CD4-positive, alpha-beta T cell treated with Interleukin-6 at 100 ng/mL for 8 hours (primary cell): ENCODE data around the gene GNG7.
"Not testable (repeated sequence)": the region's sequence is repeated elsewhere in the genome, so short reads cannot be mapped to it uniquely, and the experiment has no call there.

Experiments used
- DNase-seq: peaks from one replicate; pipeline ENCODE4 v3.0.0-alpha.2; 2020; ENCODE audit warnings: mixed read lengths, low spot score

GNG7 gene

DNA sequence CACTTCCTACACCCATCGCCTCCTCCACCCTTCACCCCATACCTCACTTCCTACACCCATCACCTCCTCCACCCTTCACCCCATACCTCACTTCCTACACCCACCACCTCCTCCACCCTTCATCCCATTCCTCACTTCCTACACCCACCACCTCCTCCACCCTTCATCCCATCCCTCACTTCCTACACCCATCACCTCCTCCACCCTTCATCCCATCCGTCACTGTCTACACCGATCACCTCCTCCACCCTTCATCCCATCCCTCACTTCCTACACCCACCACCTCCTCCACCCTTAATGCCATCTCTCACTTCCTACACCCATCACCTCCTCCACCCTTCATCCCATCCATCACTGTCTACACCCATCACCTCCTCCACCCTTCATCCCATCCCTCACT, 10.7 kb upstream of the GNG7 start:
- DNase-seq = not testable (repeated sequence)

DNA sequence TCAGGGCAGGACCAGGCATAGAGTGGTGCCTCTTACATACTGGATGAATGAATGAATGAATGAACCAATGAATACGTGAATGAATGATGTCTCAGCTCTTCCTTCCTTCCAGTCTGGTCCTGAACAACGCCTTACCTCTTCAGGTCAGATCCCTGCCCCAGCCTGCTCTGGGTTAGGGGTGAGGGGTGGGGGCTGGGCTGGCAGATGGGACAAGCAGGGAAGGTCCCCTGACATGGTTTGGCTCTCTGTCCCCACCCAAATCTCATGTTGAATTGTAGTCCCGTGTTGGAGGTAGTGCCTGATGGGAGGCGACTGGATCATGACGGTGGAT, 9.3 kb upstream of the GNG7 start:
- DNase-seq = no peak

DNA sequence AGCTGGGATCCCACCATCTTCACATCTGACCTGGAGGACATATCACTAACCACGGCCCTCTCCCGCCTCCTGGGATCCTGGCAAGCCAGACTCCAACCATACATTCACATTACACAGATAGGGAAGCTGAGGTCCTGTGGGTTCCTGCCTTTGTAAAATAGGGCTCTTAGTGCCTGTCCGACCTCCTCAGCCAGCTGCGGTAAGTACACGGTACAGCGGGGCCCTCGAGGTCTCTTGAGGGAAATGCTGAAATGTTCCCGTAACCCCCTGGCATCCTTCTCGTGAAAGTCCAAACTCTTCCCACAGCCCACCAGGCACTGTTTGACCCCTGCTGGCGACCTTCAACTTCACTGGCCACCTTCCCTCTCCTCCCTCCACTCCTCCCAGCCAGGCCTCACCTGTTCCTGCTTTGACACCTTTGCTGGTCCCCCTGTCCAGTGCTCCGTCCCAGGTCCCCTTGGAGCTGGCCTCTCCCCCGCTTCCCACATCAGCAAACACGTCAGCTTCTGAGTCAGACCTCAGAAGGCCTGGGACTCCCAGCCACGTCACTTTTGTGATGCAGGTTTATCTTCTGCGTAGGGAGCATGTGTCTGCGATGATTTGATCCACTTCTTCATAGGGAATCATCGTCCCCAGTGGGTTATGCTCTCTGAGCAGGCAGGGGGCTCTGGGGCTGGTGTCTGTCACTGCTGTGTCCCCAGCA, 8.8 kb upstream of the GNG7 start:
- DNase-seq = no peak

DNA sequence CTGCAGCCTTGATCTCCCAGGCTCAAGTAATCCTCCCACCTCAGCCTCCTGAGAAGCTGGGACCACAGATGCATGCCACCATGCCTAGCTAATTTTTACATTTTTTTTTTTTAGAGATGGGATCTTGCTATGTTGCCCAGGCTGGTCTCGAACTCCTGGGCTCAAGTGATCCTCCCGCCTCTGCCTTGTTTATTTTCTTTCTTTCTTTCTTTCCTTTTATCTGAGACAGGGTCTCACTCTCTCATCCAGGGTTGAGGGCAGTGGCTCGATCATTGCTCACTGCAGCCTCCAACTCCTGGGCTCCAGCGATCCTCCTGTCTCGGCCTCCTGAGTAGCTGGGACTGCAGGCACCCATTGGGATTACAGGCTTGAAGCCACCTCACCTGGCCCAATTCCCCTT, 3.8 kb upstream of the GNG7 start:
- no peak for DNase-seq

DNA sequence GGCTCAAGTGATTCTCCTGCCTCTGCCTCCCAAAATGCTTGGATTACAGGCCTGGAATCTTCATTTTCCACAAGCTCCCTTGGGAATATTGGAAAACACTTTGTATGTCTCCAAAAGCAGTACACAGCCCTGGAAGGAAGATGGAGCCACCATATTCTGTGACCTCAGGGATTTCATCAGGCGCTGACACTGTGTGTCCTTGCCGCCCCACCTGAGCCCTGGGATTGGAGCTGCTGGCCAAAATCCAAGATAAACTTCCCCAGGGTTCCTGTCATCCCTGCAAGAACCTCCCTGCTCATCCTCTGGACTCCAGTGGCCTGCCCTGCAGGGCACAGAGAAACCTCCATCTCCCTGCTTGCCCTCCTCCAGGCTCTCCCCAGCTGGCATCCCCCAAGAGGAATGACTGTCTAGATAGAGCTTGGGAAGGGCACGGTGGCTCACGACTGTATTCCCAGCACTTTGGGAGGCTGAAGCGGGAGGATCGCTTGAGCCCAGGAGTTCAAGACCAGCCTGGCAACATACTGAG, 1.3 kb upstream of the GNG7 start:
- no peak for DNase-seq

DNA sequence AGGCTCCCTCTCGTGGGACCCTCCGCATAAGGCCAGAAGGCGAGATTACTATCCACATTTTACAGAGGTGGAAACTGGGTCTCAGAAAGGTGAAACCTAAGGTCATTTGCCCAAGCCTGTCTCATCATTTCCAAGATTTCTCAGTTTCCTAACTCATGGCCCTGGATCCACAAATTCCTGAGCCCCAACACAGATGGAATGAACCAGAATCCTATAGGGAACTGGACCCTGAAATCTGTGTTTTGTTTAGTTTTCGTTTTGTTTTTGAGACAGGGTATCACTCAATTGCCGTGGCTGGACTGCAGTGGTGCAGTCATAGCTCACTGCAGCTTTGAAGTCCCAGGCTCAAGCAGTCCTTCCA, 563 bp upstream of the GNG7 start:
- DNase-seq = no peak

DNA sequence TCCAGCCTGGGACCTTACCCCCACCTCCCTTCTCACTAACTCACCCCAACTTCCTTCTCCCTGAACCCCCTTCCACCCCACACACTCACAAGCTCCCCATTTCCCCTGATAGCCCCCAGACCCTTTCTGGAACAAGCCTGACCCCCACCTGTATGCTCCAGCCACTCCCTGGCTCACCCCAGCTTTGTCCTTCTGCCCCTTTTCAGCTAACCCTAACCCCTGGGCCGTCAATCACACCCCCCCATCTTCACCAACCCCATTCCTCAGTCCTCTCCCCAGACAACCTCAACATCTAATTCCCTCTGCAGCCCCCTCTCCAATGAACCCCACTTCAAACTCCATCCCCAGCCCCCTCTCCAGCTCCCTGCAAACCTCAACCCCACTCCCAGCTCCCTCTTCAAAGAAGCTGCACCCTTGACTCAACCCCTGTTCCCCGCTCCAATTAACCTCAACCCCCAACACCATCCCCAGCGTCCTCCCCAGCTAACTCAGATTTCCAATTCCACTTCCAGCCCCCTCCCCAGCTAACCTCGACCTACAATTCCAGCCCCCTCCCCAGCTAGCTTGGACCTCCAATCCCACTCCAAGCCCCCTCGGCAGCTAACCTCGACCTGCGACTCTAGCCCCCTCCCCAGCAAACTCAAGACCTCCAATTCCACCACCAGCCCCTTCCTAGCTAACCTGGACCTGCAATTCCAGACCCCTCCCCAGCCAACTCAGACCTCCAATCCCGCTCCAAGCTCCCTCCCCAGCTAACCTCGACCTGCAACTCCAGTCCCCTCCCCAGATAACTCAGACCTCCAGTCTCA, 929 bp downstream of the GNG7 start:
- no peak for DNase-seq

DNA sequence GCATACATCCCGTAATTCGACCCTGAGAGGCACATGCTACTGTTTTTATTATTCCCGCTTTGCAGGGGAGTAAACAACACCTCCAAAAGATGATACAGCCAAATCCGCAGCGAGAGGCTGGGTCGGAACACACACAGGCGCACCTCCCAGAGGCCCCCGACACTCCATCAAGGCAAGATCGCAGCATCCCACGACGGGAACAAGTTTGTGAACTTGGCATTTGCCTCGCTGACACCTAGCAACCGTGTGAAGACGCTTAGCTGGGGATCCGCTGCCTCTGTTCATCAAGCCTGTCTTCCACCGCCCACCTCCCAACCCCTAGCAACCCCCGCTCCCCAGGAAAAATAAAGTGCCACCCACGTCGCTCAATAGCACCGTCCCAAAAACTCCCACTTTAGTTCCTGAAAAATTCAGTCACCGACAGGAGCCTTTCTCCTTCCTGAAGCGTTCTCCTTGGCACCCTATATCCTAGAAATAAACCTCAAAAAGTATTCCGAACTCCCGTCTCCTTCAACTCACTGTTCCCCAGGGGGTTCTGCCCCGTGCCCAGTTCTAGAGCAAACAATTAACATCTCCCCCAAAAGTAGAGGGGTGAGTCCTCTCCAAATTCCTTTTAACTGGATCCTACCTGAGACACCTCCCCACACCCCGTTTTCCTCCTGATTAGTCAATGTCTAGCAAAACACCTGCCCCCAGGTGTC, 1.7 kb downstream of the GNG7 start:
- no peak for DNase-seq

DNA sequence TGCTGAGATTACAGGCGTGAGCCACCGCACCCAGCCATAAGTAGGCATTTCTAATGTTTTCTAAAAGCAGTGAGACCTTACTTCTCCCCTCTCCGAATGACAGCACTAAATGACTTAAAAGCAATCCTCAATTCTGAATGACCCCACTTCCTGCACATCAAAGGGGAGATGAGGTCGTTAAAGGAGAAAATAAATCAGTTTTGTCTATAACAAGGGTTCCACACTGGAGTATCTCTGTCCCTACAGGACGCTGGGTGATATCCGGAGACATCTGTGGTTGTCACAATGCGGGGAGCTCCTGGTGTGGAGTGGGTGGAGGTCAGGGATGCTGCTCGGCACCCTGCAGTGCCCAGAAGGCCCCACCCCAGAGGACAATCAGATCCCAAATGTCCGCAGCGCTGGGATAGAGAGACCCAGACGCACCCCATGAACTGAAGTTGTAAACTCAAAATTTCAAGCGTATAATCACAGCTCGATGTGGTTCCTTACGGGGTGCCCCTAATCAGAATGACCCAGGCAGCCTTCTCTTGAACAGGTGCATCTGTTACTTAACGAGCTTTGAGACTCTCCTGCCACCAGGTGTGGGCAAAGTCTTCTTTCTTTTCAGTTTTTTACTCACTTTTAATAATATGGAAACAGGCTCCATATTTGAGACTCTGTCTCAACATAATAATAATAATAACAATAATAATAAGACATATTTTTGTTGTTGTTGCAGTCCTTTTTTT, 2.9 kb downstream of the GNG7 start:
- DNase-seq = no peak

DNA sequence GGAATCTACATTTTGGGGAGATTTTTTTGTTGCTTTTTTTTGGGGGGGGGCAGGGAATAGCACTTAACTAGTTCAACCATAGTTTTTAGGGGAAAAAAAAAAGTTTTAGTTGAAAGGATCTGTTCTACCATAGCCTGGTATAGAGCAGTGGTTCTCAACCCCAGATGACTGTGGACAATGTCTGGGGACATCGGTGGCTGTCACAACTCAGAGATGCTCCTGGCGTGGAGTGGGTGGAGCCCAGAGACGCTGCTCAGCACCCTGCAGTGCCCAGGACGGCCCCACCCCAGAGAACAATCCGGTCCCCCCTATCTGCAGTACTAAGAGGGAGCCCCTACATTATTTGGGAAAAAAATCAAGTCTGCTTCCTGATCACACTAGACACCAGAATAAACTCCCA, 8.3 kb downstream of the GNG7 start:
- no peak for DNase-seq

DNA sequence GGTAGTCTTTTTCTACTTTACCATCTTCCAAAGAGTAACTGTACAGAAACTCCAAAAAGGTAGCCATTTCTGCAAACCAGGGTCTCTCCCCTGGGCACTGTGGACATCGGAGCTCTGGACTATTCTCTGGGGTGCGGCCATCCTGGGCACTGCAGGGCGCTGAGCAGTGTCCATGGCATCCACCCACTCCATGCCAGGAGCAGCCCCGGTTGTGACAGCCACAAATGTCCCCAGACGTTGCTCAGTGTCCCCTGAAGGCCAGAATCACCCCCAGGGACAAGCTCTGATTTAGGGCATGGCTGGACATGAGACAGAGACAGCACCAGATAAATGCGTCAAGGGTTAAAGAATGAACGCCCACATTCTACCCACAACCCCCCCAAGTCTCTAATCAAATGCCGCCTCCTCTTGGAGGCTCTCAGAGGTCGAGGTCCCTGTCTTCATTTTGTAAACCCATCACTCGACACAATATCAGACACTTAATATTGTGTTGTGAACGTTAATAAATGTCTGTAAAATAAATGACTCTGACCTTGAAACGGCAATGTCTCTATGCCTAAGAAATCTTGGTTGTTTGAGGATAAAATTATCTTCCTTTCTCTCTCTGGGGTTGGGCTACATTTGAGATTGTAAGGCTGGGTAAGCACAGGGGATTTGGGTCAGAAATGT, 8.9 kb downstream of the GNG7 start:
- DNase-seq = no peak

DNA sequence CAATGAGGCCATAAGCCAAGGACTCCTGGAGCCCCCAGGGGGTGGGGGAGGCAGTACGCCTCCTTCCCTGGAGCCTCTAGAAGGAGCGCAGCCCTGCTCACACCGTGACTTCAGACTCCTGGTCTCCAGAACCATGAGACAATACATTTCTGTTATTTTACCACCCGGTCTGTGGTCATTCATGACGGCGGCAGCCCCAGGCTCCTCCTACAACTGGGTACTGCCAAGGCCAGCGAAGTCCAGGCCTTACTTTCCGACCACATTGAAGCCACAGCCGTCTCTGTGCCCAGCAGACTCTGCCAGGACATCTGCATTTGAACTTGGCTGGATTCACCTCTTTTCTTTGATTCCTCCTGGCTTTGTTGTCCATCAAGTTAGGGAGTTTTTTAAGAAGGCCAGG, 10.5 kb downstream of the GNG7 start:
- DNase-seq = no peak

DNA sequence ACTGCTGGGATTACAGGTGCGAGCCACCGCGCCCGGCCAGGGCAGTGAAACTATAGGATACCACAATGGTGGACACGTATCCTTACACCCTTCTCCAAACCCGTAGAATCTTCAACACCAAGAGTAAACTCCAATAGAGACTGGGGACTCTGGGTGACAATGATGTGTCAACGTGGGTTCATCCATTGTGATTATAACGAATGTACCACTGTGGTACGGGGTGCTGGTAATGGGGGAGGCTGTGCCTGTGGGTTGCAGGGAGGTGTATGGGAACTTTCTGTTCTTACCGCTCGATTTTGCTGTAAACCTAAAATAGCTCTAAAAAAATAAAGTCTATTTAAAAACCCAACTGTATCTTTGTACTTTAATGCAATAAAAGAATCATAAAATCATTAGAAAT, 11.6 kb downstream of the GNG7 start:
- no peak for DNase-seq

DNA sequence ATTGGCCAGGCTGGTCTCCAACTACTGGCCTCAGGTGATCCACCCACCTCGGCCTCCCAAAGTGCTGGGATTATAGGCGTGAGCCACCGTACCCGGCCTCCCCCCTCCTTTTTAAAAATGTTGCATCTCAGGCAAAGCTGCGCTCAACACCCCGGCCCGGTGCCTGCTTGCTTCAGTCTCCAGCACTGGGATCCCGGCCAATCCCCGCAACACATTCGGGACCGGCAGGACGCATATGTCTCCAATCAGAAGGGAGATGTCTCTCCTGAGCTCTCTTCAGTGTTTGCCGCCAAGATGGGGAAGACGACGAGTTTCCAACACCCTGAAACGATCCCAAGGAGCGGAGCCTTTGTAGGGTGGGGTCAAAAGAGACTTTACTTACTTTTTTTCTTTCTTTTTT, 16.1 kb downstream of the GNG7 start:
- DNase-seq = no peak

DNA sequence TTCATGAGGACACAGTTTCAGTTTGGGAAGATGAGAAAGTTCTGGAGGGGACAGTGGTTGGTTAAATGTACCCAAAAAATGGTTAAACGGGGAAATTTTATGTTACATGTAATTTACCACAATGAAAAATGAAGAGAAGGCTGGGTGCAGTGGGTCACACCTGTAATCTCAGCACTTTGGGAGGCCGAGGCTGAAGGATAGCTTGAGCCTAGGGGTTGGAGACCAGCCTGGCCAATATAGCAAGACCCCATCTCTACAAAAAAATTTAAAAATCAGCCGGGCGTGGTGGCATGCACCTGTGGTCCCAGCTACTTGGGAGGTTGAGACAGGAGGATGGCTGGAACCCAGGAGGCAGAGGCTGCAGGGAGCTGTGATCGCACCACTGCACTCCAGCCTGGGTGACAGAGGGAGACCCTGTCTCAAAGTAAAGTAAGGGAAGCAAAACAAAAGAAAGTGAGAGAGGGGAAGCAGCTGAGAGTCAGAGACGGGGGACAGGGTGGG, 17.2 kb downstream of the GNG7 start:
- no peak for DNase-seq

DNA sequence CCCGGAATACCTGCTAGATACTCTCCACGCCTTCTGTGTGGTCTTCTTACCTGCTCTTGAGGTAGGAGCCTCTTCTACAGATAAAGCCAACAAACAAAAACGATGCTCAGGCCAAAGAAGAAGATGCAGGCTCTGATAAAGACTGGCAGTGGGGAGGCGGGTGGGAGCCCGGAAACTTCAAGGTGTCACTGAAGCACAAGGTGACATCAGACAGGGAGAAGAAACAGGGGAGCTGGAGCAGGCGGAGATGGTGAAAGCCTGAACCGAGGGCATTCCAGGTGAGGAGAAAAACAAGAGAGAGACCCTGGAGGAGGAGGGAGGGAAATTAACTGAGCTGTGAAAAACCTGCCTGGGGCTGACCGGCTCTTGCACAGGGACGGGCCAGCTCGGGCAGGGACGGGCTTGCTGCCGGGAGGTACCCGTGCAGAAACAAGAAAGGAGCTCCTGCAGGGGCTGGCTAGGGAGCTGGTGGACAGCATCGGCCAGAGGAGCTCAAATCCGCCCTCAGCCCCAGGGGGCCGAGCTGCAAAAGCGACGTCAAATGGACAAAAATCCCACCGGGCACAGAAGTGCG, 19.0 kb downstream of the GNG7 start:
- DNase-seq = no peak

DNA sequence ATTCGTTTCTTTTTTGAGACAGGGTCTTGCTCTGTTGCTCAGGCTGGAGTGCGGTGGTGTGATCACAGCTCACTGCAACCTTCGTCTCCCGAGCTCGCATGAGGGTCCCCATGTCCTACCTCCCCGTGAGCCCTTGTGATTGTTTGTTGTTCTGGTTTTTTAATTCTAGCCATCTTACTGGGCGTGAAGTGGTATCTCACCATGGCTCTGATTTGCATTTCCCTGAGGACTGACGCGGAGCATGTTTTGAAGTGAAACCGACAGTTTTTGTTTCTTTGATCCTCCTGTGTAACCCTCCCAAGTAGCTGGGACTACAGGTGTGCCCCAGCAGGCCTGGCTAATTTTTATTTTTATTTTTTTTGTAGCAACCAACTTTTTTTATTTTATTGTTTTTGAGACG, 21.7 kb downstream of the GNG7 start:
- no peak for DNase-seq

DNA sequence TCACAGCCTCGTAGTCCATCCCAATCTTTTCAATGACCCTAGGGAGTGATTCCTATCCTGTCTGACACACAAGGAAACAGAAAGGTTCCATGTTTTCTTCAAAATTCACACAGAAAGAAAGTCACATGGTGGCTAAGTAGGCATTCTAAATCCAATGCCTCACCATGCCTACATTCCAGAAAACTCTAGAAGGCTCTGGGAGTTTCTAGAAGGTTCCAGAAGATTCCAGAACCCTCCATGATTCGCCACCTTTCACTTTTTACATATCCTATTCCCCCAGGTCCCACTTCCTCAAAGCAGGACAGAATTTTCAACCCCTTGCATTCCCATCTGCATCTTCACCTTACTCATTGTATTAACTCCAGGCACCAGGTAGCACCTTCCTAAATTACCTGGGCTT, 23.1 kb downstream of the GNG7 start:
- DNase-seq = no peak

DNA sequence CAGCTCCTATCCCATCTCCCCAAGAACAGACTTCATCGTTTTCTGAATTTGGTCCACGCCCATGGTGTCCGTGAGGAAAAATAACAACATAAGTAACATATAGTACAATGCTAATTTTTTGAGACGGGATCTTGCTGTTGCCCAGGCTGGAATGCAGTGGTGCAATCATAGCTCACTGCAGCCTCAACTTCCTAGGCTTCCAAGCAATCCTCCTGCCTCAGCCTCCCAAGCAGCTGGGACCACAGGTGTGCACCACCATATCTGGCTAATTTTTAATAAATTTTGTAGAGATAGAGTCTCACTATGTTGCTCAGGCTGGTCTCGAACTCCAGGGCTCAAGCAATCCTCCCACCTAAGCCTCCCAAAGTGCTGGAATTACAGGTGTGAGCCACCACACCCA, 23.5 kb downstream of the GNG7 start:
- not testable (repeated sequence) for DNase-seq

DNA sequence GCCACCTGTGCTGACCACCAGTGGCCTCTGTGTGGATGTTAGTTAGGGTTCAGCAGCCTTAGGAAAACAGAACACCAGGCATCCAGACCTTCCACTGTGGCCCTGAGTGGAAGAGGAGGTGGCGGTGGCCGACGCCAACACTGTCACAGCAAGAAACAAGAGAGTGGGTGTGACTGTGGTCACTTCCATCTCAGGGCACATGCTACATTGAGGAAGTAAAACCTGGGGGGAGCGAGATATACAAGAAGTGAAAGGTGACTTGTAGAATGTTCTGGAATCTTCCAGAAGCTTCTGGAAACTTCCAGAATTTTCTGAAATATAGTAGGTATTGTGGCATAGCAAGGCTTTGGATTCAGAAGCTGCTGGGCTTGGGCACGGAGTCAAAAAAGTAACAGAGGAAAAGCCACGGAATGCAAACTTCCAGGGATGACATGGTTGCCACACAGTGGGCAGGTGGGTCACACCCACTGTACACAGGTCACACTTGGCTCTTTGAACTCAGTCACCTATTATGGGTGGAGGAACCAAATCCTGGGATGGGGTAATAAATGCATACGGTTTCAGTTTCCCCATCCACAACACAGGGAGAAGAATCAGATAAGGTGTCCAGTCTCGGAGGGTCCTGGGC, 24.3 kb downstream of the GNG7 start:
- DNase-seq = no peak

DNA sequence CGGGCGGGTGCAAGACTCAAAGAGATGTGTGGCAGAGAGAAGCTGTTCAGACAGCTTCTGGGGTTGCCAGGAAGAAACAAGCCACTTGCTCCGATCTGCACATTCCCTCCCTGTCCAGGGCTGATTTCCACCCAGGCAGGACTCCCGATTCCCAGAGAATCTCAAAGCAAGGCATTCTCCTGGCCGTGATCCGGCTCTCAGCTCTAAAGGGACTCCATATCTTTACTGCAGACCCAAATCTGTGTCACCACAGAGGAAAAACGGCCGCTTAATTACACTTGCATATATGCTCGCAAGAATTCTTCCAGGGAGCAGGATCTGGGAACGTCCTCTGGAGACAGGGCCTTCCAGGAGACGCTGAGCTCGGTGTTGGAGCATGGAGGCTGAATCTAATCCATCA, 25.7 kb downstream of the GNG7 start:
- no peak for DNase-seq
